Measurements from ENCODE around the gene TFPI.
"Not testable (repeated sequence)": the region's sequence is repeated elsewhere in the genome, so short reads cannot be mapped to it uniquely, and the experiment has no call there.

Gene TFPI

DNA sequence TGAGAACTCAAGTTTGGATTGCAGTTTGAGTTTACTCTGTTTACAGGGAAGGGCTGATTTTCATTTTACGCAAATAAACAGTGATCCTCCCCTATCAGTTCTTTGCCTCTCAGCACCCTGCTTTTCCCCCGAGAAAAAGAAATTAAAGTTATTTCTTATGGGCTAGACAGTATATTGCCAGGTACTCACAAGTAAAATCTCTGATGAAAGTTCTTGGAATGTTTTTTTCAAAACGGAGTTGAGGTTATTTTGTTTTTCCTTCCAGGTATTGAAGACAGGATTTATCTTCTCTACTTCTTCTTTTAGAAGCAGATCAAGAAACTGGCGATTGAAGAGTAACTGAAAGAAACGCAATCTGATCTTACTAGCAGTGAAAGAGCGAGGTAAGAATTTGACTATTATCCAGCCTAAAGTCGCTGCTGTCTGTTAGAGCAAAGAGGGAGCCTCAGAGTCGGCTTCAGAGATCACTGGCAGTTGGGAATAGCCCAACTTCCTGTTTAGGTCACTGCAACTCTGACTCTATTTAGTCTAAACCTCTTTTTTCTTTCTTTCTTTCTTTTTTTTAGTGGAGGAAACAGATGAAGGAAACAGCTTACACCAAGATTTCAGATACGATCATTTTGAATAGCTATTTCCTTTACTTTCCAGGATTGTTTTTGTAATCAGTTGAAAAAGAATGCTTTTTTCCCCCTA, at the start of gene TFPI:
TFPI (minus strand) TSS at position 425 of the 693 bp plus-strand sequence. CDS start 50,667 bp downstream, outside the sequence.
- no peak for DNase-seq

DNA sequence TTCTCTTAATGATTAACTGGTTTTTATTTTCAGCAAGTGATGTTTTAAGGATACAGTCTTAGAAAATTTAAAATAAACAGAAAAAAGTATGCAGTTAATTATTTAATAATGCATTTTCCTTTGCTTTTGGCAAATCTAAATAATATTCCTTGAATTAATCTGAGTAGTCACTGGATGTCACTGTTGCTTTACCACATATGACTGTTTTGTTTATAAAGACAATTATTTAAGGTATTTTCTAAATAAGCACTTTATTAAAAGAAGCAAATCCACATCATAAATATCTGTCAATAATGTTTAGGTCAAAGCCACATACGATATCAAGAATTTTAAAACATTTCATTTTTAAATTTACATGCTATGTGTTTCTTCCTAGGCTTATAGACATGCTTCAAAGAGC, 40.6 kb upstream of the TFPI start:
- DNase-seq, result no peak

DNA sequence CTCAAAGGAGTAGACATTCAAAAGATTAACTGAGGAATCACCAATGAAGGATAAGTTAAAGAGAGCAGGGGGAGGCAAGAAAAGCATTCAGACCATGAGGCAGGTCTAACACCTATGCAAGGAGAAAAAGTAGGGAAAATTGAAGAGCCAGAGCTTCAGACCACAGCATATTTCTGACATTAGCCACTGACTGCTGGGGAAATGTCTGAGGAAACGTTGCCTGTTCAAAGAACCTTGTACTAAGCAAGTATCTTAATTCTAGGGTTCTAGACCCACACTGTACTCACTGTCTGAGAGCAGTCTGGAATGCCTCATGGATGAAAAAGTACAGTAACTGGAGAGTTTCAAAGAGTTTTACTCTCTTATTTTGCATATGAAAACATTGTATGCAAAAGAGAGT, 39.5 kb upstream of the TFPI start:
- no peak for DNase-seq

DNA sequence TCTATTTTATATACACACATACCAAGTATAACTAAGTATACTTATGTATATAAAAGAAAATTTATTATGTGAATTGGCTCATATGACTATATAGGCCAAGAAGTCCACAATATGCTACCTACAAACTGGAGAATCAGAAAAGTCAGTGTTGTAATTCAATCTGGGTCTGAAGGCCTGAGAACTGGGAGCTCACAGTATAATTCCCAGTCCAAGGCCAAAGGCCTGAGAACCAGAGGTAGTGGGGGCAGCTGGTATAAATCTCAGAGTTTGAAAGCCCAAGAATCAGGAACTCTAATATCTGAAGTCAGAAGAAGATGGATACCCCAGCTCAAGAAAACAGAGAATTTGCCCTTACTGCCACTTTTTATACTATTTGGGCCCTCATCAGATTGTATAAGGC, 38.9 kb upstream of the TFPI start:
- DNase-seq, result no peak

GRCh38 chr2:187590175-187590574, 35.9 kb upstream of the TFPI start:
- DNase-seq, result no peak

DNA sequence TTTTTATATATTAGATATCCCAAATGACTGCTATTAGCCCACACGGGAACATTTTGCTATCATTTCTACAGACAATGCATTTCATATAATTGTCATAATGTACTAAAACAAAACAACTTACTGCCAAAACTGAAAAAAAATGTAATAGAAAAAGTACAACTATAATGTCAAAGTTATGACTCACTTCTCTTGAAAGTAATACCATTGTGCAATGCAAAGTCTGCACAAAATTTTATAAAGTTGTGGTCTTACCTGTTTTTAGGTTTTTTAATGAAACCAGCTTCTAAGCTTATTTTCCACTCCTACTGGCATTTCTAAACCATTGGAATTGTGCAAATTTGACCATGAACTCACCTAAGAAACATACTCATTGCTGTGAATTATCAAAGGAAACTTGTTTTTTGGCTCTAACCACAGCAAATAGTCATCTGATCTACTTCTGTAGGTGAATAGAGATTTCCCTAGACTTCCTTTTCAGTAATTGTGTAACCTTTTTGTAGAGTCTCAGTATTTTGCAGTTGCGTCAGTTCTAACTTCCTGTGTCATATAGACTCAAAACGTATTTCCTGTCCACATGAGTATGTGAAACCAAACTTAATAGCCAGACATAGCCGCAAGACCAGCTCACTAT, 31.9 kb upstream of the TFPI start:
- no peak for DNase-seq

DNA sequence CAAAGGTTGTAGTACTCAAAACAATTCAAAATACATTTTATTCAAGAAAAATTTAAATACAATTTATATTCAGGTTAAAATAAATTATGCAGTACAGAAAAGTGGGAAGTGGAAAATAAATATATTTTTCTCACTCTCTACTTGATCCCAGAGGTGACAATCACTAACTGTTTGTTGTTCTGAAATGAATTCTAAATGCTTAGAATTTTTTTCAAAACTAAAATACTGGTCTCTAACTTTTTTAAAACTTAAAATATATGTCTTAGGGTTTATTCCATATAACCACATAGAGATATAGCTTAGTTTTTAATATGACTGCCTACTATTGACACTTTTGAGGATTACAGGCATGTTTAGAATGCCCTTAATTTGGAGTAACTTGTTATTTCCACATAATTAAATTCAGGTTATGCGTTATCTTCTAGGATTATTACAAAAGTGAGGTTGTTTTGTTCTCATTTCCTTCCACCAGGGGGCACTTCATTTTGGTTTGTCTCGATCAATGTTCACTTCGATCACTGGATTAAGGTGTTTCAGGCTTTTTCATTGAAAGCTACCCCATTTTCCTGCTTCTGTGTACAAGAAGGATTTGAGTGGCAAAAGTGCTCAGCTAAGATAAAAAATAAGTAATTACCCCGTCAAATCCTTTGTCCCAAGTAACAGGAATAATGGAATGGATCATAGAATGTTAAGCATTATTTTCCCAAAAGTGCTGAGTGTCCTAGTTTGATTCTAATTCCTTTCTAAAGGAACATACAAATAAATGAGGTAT, 27.1 kb upstream of the TFPI start:
- DNase-seq, result no peak

DNA sequence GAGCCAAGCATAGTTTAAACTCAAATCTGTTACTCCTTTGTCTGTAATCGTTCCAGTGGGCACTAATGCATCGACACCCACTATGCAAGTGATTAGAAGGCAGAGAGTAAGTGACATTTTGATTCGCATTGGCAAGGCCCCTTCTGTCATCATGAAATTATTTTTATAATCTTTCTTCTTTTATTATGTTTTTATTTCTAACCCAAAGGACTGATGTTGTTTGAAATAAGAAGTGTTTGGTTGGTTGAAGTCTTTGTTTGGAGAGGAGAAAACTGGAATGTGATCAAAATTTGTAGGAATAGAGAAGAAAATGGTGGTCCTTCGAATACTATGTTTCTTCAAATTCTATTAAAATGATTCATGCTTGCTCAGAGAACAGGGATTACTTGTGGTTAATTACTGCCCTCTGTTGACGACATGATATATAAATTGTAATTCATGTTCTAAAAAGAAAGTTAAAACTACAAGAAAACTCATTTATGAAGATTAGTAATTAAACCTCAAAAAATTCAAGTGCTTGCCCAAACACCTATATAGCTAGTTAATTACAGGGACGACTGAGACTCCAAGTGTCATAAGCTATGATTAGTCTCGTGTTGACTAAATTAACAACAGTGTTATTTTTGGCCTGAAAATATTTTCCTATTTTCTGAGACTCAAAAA, 26.4 kb upstream of the TFPI start:
- no peak for DNase-seq

DNA sequence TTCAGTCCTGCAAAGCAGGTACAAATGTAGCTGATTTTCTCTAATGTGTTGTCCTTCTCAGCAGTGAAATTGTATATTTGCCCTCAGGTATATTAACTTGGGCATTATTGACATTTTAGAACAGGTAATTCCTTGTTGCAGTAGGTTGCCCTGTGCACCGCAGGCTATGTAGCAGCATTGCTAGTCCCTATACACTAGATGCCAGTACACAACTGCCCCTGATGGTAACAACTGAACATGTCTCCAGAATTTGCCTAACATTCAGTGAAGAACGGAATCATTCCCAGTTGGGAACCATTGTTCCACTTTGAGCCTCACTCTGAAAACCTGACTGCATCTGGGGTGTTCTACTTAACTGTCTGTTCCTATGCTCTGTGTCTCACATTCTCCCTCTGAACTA, 23.1 kb upstream of the TFPI start:
- DNase-seq, result no peak

DNA sequence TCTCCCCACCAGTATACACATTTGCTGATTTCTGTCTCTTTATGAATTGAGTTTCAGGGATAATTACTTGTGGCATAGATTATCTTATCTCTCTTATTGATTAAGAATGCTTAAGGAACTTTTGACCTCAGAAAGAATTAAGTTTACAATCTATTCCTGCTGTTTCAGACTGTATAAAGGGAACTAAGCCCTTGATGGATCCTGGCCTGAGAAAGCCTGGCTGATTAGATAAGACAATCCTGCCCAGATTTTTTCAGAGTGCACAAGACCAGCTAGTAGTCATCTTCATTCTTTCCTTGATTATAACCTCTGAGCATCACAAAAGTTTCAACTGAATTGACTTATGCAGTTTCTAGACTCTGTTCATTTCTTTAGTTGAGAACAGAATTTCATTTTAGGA, 22.7 kb upstream of the TFPI start:
- DNase-seq, result no peak

DNA sequence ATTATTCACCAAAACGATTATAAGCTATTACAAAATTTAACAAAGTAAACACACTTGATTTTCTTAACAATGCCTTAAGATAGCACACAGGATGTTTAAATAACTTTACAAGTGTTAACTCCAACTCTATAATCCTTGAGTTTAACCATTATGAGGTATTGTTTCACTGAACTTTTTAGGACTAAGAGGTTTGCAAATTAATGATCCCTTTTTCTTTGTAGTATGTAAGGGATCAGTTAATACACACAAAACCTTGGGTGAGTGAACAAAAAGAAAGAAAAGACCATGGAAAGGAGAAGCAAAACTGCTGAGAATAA, 21.5 kb upstream of the TFPI start:
- DNase-seq, result no peak

GRCh38 chr2:187574969-187575750, 20.9 kb upstream of the TFPI start:
- DNase-seq, result no peak

DNA sequence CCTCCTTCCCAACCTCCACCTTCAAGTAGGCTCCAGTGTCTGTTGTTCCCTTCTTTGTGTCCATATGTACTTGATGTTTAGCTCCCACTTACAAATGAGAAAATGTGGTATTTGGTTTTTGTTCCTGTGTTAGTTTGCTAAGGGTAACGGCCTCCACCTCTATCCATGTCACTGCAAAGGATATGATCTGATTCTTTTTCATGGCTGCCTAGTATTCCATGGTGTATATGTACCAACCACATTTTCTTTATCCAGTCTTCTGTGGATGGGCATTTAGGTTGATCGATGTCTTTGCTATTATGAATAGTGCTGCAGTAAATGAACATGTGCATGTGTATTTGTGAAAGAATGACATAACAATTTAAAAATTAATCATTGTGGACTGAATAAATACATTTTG, 19.5 kb upstream of the TFPI start:
- no peak for DNase-seq

DNA sequence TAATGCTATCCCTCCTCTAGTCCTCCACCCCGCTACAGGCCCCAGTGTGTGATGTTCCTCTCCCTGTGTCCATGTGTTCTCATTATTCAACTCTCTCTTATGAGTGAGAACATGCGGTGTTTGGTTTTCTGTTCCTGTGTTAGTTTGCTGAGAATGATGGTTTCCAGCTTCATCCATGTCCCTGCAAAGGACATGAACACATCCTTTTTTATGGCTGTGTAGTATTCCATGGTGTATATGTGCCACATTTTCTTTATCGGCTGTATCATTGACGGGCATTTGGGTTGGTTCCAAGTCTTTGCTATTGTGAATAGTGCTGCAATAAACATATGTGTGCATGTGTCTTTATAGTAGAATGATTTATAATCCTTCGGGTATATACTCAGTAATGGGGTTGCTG, 17.8 kb upstream of the TFPI start:
- not testable (repeated sequence) for DNase-seq

DNA sequence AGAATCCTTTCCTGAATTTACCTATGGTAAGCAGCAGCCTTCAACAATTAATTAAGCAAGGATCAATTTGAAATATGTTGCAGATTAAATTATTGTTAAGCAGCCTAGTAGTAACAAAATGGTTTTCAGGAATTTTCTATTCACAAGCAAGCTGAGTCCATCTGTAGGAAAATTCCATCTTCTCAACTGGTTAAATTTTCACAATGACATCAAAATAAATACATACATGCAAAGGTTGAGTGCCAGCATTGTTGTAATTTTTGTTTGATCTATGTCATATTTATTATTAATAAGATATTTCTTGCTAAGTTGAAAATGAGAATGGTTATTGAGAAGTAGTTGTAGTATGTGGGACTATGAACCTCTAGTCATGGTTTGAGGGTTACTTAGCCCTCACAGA, 15.3 kb upstream of the TFPI start:
- no peak for DNase-seq

- DNase-seq, result no peak
Measured at GRCh38 chr2:187569042-187569441, 14.8 kb upstream of the TFPI start.

DNA sequence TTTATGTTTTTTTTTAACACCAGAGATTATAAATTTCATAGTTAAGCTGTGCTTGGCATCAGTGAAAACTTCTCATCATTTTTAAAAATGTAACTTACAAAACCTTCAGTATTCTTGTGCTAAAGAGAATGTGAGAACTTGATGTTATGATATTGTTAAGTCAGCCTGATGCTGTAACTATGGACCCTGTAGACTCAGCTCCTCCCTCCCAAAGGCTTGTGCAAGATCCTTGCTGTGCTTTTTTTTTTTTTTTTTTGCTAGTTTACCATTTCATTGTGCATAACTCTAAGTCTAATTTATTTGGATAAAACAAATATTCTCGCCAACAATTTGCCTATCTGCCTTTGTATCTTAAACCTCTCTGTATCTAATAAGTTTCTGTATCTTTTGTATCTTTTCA, 12.9 kb upstream of the TFPI start:
- DNase-seq, result no peak

DNA sequence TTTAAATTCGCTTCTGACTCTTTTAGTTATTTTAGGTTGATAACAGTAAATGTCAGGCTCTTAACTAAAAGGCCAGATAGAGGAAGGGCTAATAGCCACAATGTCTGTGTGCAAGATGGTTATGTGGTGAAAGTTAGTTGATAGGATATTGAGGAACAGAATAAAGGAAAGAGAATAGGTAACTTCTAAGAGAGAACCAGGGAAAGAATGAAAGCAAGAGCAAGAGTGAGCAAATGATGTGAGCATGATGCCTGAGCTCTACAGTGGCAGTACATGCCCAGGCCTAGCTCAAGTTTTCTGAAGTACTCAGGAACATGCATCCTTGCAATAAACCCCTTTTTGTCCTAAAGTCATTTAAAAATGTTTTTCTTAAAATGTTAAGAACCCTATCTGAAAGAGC, 12.5 kb upstream of the TFPI start:
- DNase-seq, result no peak

DNA sequence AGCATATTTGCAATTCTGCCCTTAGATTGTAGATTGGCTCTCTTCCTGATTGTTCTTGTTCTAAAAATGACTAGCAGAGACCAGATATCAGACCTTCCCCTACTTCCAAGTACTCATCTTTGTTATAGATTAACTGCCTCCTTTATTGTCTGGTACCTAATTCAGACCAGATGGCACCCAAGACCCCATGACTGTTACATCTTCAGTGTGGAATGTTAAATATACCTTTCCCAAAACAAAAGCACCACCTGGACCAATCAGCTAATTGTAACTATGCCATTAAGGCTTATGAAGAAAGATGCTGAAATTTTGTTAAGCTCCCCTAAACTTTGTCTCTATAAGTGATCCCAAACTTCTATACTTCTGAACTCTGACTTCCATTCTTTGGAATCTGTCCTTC, 12.0 kb upstream of the TFPI start:
- DNase-seq, result no peak

DNA sequence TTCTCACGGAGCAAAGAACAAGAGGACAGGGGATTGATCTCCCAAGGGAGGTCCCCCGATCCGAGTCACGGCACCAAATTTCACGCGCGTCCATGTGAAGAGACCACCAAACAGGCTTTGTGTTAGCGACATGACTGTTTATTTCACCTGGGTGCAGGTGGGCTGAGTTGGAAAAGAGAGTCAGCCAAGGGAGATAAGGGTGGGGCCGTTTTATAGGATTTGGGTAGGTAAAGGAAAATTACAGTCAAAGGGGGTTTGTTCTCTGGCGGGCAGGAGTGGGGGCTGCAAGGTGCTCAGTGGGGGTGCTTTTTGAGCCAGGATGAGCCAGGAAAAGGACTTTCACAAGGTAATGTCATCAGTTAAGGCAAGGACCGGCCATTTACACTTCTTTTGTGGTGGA, 11.4 kb upstream of the TFPI start:
- not testable (repeated sequence) for DNase-seq

- not testable (repeated sequence) for DNase-seq
Measured at GRCh38 chr2:187556493-187556892, 2.3 kb upstream of the TFPI start.

DNA sequence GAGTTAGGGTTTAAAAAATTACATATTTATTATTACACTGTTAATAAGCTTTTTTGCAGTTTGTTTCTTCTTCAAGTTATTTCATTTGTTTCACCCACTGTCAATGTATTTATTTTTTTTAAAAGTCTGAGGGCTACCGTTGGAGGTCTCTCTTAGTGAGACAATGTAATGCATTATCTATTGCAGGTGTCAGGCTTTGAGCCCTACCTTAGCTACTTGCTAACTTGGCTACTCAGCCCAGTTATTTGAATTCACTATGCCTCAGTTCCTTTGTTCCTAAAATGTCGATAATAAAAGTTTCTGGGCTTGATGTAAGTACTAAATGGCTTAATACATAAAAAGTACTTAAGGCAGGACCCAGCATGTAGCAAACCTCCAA, 458 bp upstream of the TFPI start:
- no peak for DNase-seq

Data from NCI-H1048 (cell line).